ENCODE measurements around the gene GFRA1.

DNA sequence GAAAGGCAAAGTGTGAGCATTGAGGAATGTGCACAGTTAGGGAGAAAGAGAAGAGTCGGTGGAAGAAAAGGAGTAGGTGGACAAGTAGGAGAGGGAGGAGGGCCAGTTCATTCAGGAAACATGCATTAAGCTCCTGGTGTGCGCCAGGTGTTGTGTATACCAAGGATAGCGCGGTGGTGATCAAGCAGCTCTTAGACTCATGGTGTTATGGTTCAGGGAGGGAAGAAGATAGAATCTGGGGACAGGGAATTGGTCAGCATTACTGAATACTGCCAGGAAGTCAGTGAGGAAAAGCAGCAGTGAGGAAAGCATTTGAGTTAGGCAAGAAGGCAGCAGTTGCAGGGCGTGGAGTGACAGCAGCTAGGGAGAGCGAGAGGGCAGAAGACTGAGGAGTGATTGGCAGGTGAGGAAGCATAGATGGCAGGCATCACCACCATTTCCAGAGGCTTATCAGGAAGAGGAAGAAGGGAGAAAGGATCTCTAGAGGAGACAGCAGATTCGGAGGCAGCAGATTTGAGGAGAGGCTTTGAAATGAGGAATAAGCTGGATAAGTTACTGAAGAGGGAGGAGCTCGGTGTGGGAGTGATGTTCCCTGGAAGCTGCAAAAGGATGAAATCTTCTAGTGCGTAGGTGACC is 265.6 kb downstream of the GFRA1 start:
- TF ChIP-seq, protein P1, sequence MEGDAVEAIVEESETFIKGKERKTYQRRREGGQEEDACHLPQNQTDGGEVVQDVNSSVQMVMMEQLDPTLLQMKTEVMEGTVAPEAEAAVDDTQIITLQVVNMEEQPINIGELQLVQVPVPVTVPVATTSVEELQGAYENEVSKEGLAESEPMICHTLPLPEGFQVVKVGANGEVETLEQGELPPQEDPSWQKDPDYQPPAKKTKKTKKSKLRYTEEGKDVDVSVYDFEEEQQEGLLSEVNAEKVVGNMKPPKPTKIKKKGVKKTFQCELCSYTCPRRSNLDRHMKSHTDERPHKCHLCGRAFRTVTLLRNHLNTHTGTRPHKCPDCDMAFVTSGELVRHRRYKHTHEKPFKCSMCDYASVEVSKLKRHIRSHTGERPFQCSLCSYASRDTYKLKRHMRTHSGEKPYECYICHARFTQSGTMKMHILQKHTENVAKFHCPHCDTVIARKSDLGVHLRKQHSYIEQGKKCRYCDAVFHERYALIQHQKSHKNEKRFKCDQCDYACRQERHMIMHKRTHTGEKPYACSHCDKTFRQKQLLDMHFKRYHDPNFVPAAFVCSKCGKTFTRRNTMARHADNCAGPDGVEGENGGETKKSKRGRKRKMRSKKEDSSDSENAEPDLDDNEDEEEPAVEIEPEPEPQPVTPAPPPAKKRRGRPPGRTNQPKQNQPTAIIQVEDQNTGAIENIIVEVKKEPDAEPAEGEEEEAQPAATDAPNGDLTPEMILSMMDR (IDR thresholded peaks at IDR 0.05; ENCODE audit: low read depth, low read length): no peak
- TF ChIP-seq POLR2A (IDR thresholded peaks at IDR 0.05; ENCODE audit: extremely low read depth, insufficient read length) (no peak), MYC (IDR thresholded peaks at IDR 0.05; ENCODE audit: low read depth, low read length) (no peak)
- TF ChIP-seq, protein P2, sequence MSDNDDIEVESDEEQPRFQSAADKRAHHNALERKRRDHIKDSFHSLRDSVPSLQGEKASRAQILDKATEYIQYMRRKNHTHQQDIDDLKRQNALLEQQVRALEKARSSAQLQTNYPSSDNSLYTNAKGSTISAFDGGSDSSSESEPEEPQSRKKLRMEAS (IDR thresholded peaks at IDR 0.05; ENCODE audit: low read depth, low read length): no peak

Measured in NB4 (cell line).